ENCODE measurements around the gene NAA11. TPM values are rescaled to one million over a fixed set of nuclear protein-coding genes. Genes with fewer than 3 reads are reported as not detected.

Gene NAA11
- total RNA-seq, 1 experiment from 2014 or later = not detected

DNA sequence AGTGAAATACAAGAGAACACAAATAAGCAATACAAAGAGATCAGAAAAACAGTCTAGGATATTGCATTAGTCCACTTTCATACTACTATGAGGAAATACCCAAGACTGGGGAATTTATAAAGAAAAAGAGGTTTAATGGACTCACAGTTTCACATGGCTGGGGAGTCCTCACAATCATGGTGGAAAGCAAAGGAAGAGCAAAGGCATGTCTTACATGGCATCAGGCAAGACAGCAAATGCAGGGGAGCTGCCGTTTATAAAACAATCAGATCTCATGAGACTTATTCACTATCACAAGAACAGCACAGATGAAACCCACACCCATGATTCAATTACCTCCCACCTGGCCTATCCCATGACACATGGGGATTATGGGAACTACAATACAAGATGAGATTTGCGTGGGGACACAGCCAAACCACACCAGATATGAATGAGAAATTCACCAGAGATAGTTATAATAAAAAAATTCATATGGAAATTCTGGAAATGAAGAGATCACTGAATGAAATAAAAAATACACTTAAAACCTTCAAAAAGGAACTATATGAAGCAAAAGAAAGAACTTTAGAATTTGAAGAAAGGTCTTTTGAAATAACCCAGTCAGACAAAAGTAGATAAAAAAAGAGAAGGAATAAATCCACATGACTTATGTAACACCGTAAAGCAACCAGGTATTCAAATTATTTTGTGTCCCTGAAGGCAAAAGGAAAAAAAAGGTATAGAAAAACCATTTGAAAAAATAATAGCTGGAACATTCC, 16.2 kb upstream of the NAA11 start:
- no peak overlapping the region for H3T11ph ChIP-seq (ENCODE audit: low read length)
- Mint-ChIP-seq H3K4me3 (no peak overlapping the region), H3K27ac (no peak overlapping the region), H3K9me3 (peaks cover 13 to 19% of the 10 kb centered on the region in 2 experiments), H3K27me3 (ENCODE audit: low read depth) (no peaks in the 10 kb centered on the region), H3K4me1 (no peaks in the 10 kb centered on the region), H3K36me3 (ENCODE audit: insufficient read depth in 1 of 3, low read depth in 3 of 3) (peaks cover 2 to 24% (median 5%) of the 10 kb centered on the region in 3 experiments; a peak in 5 of 7 replicates)
- H4K91ac ChIP-seq (ENCODE audit: insufficient read length, low read depth, low read length) = no peak overlapping the region
- H3K4me2 ChIP-seq (ENCODE audit: insufficient read depth, insufficient read length, low read length) = no peak overlapping the region
- H3K9ac ChIP-seq (ENCODE audit: extremely low read depth, insufficient read length, low read length) = no peak overlapping the region
- no peak overlapping the region for H3K27ac ChIP-seq (ENCODE audit: insufficient read length, low read depth, low read length)
- no CpG with 5 or more reads among the region's 3 CpGs for WGBS (ENCODE audit: extremely low coverage, insufficient read length, low lambda C conversion rate)
- H3K23me2 ChIP-seq (ENCODE audit: insufficient read length, low read depth, low read length, poor library complexity, severe bottlenecking) = no peaks in the 10 kb centered on the region
- no peaks in the 10 kb centered on the region for H4K20me1 ChIP-seq (ENCODE audit: control insufficient read depth, insufficient read depth, insufficient read length)
- no peak overlapping the region for H2BK12ac ChIP-seq (ENCODE audit: insufficient read length, low read depth, low read length)
- H2BK5ac ChIP-seq (ENCODE audit: insufficient read length, low read length) = no peak overlapping the region
- H2BK20ac ChIP-seq (ENCODE audit: low read depth, low read length, poor library complexity, severe bottlenecking) = no peak overlapping the region
- H3K4me1 ChIP-seq (ENCODE audit: insufficient read depth, low read length) = no peaks in the 10 kb centered on the region
- no peak overlapping the region for H3K14ac ChIP-seq (ENCODE audit: insufficient read depth, low read length)
- H4K5ac ChIP-seq (ENCODE audit: insufficient read length, low read depth, low read length) = no peak overlapping the region
- no peak overlapping the region for H3K23ac ChIP-seq (ENCODE audit: insufficient read length, low read depth, low read length)
- TF ChIP-seq, protein P1, sequence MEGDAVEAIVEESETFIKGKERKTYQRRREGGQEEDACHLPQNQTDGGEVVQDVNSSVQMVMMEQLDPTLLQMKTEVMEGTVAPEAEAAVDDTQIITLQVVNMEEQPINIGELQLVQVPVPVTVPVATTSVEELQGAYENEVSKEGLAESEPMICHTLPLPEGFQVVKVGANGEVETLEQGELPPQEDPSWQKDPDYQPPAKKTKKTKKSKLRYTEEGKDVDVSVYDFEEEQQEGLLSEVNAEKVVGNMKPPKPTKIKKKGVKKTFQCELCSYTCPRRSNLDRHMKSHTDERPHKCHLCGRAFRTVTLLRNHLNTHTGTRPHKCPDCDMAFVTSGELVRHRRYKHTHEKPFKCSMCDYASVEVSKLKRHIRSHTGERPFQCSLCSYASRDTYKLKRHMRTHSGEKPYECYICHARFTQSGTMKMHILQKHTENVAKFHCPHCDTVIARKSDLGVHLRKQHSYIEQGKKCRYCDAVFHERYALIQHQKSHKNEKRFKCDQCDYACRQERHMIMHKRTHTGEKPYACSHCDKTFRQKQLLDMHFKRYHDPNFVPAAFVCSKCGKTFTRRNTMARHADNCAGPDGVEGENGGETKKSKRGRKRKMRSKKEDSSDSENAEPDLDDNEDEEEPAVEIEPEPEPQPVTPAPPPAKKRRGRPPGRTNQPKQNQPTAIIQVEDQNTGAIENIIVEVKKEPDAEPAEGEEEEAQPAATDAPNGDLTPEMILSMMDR (conservative IDR thresholded peaks at IDR 0.05) = no peak
- no peaks in the 10 kb centered on the region for H3K27me3 ChIP-seq (ENCODE audit: insufficient read depth, low read length)
- H4K8ac ChIP-seq (replicated peaks; ENCODE audit: insufficient read length, low read depth, low read length) = no peak overlapping the region
- H3K79me1 ChIP-seq (ENCODE audit: insufficient read depth, low read depth, low read length, poor library complexity, severe bottlenecking) = no peaks in the 10 kb centered on the region
- no peak overlapping the region for H2AFZ ChIP-seq (ENCODE audit: low read length)
- no peak overlapping the region for H2BK15ac ChIP-seq (ENCODE audit: low read depth, low read length)
- DNase-seq = no peak
- no peaks in the 10 kb centered on the region for H3K79me2 ChIP-seq (ENCODE audit: insufficient read depth, low read length)
- H3K9me3 ChIP-seq (ENCODE audit: control insufficient read depth, low read depth, low read length) = no peaks in the 10 kb centered on the region
- no peak overlapping the region for H2BK120ac ChIP-seq (ENCODE audit: low read depth, low read length, poor library complexity, severe bottlenecking)
- no peak overlapping the region for H2AK5ac ChIP-seq (ENCODE audit: insufficient read length, low read length)
- no peak overlapping the region for H3K4ac ChIP-seq (ENCODE audit: low read depth, low read length)
- no peak overlapping the region for H3K56ac ChIP-seq (ENCODE audit: insufficient read length, low read depth, low read length)
- H3K18ac ChIP-seq (ENCODE audit: insufficient read length, low read depth, low read length) = no peak overlapping the region

Data from H9 (cell line).